ENCODE results near the gene KRTAP10-9.

- TF ChIP-seq CTCF (IDR thresholded peaks at IDR 0.05; ENCODE audit: insufficient read depth, low read depth, low read length) (no peak), EZH2 (IDR thresholded peaks at IDR 0.05; ENCODE audit: insufficient read depth, low read length) (no peak)
Measured at GRCh38 chr21:44637018-44637850, 10.3 kb downstream of the KRTAP10-9 start, which contains the start of gene KRTAP10-10.

Measured in astrocyte (in vitro differentiated cells and primary cell).